Liver (tissue), 9 donors: ENCODE results near the gene TOB1. TPM values are rescaled to one million over a fixed set of nuclear protein-coding genes. Genes with fewer than 3 reads are reported as not detected.

ENCODE experiments used
- DNase-seq: peaks from one replicate; pipeline ENCODE4 v3.0.0-alpha.2; 2017; ENCODE audit warnings: low spot score
- H3K27ac ChIP-seq, 2 donors: one replicate each; pipeline ENCODE4 v1.7.0; 2013; ENCODE audit warnings: inconsistent platforms in 2 of 2, low read length in 2 of 2, control low read depth in 1 of 2, low read depth in 1 of 2, mild to moderate bottlenecking in 1 of 2
- H3K27me3 ChIP-seq, 4 donors: one replicate each; pipeline versions ENCODE4 v1.6.1 to v1.7.0; 2013; ENCODE audit warnings: low read length in 3 of 4, inconsistent platforms in 1 of 4, mild to moderate bottlenecking in 1 of 4, moderate library complexity in 1 of 4; ENCODE audit not compliant: control insufficient read depth in 4 of 4, insufficient read depth in 4 of 4
- H3K36me3 ChIP-seq, 4 donors: one replicate each; pipeline versions ENCODE4 v1.6.1 to v1.7.0; 2013; ENCODE audit warnings: low read length in 3 of 4, mild to moderate bottlenecking in 3 of 4, low read depth in 1 of 4, moderate library complexity in 1 of 4; ENCODE audit not compliant: control insufficient read depth in 4 of 4, insufficient read depth in 3 of 4
- H3K4me1 ChIP-seq, 4 donors: one replicate each; pipeline versions ENCODE4 v1.6.1 to v1.7.0; 2013; ENCODE audit warnings: low read length in 3 of 4, mild to moderate bottlenecking in 3 of 4, moderate library complexity in 1 of 4; ENCODE audit not compliant: control insufficient read depth in 4 of 4, insufficient read depth in 4 of 4
- H3K4me3 ChIP-seq, 3 donors: one replicate each; pipeline versions ENCODE4 v1.6.1 to v1.7.0; 2013; ENCODE audit warnings: low read length in 3 of 3, control low read depth in 1 of 3, low read depth in 1 of 3, mild to moderate bottlenecking in 1 of 3
- H3K9ac ChIP-seq, 2 donors: one replicate each; pipeline ENCODE4 v1.7.0; 2013; ENCODE audit warnings: low read length in 2 of 2, mild to moderate bottlenecking in 2 of 2, moderate library complexity in 2 of 2, control low read depth in 1 of 2, low read depth in 1 of 2
- H3K9me3 ChIP-seq, 4 donors: one replicate each; pipeline versions ENCODE4 v1.6.1 to v1.7.0; 2013; ENCODE audit warnings: low read length in 3 of 4; ENCODE audit not compliant: control insufficient read depth in 4 of 4
- EGR1 ChIP-seq, 2 donors: IDR thresholded peaks; 2 replicates each; pipeline ENCODE4 v1.6.1; 2016 to 2018; ENCODE audit warnings: antibody characterized with exemption in 2 of 2, low read depth in 2 of 2
- FOXA2 ChIP-seq: IDR thresholded peaks from 2 replicates; pipeline ENCODE4 v1.6.1; 2016; ENCODE audit warnings: antibody characterized with exemption
- GABPA ChIP-seq, 2 donors: IDR thresholded peaks in 1 of 2; conservative IDR thresholded peaks in 1 of 2; 2 replicates each; pipeline ENCODE4 v1.6.1; 2016; ENCODE audit warnings: antibody characterized with exemption in 2 of 2, mild to moderate bottlenecking in 1 of 2, moderate library complexity in 1 of 2
- HNF4G ChIP-seq: IDR thresholded peaks from 2 replicates; pipeline ENCODE4 v1.6.1; 2016; ENCODE audit warnings: antibody characterized with exemption
- NR2F2 ChIP-seq: IDR thresholded peaks from 2 replicates; pipeline ENCODE4 v1.6.1; 2016; ENCODE audit warnings: antibody characterized with exemption
- RAD21 ChIP-seq, 2 donors: IDR thresholded peaks; 2 replicates each; pipeline ENCODE4 v1.6.1; 2016; ENCODE audit warnings: antibody characterized with exemption in 2 of 2, mild to moderate bottlenecking in 2 of 2
- REST ChIP-seq: IDR thresholded peaks from 2 replicates; pipeline ENCODE4 v1.6.1; 2016; ENCODE audit warnings: antibody characterized with exemption, mild to moderate bottlenecking
- RXRA ChIP-seq, 2 donors: IDR thresholded peaks; 2 replicates each; pipeline ENCODE4 v1.6.1; 2017 to 2018; ENCODE audit warnings: antibody characterized with exemption in 2 of 2, mild to moderate bottlenecking in 1 of 2
- WGBS: extraction: QIAGEN DNeasy Blood & Tissue Kit; methylation state at CpG from one replicate; pipeline ENCODE4 v1.1.7; 2013; 5-methylcytosine and 5-hydroxymethylcytosine counted together
- polyA plus RNA-seq, 2 donors: library from polyadenylated mRNA; stranded (reverse) in 1 of 2; unstranded in 1 of 2; fragments of 200-250 nt in 1 of 2; fragments of >200 nt in 1 of 2; fragmentation: Nextera tagmentation in 1 of 2; extraction: Ambion mirVana in 1 of 2; gene quantifications; one replicate each; pipeline versions ENCODE4 v1.2.1 to v1.2.3, GENCODE V29; 2013 to 2015
- total RNA-seq, 2 donors: library from RNA; depleted of rRNA; stranded (reverse); fragments of >200 nt; gene quantifications; one replicate each; pipeline ENCODE4 v1.2.3, GENCODE V29; 2014
- TF ChIP-seq, protein P1 (sequence below): IDR thresholded peaks from 2 replicates; pipeline ENCODE4 v1.6.1; 2016; ENCODE audit warnings: antibody characterized with exemption
- TF ChIP-seq, protein P2 (sequence below): IDR thresholded peaks from 2 replicates; pipeline ENCODE4 v1.6.1; 2016; ENCODE audit warnings: antibody characterized with exemption
- donor health status: healthy.
- donor health status: healthy.
- donor health status: healthy.
- donor health status: healthy.
- donor health status: healthy.

Gene TOB1
- total and polyA plus RNA-seq, 4 donors: 10.2 to 132 (median 37.8) TPM

- TF ChIP-seq FOXA2 (no peak), RAD21 (IDR thresholded peaks at IDR 0.05) (no peak), EGR1 (IDR thresholded peaks at IDR 0.05; ENCODE audit: low read depth in 2 of 2) (no peak), REST (no peak), GABPA (IDR thresholded peaks at IDR 0.05 in 1 of 2, conservative IDR thresholded peaks at IDR 0.05 in 1 of 2) (no peak), NR2F2 (no peak), HNF4G (no peak), RXRA (IDR thresholded peaks at IDR 0.05) (no peak)
- TF ChIP-seq, protein P1, sequence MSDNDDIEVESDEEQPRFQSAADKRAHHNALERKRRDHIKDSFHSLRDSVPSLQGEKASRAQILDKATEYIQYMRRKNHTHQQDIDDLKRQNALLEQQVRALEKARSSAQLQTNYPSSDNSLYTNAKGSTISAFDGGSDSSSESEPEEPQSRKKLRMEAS: no peak
- Histone ChIP-seq H3K27me3 (no peaks in the 10 kb centered on the region), H3K9ac (peak overlapping the region; percentile 52 to 80), H3K36me3 (no peaks in the 10 kb centered on the region), H3K27ac (peak overlapping the region; percentile 98 to 99), H3K9me3 (no peaks in the 10 kb centered on the region), H3K4me1 (peaks cover 2 to 21% (median 16%) of the 10 kb centered on the region in 4 donors), H3K4me3 (peak overlapping the region in 1 of 3 donors; percentile 56)
- WGBS: 35% methylated on average over 1 of the region's 1 CpG
- no peak for DNase-seq
Measured at GRCh38 chr17:50868602-50869001, 2.4 kb upstream of the TOB1 start.

GRCh38 chr17:50868140-50868438 lies 1.9 kb upstream of the TOB1 start:
- DNase-seq: no peak

More at GRCh38 chr17:50868140-50868438, 1.9 kb upstream of the TOB1 start:
- peaks cover 2 to 27% (median 21%) of the 10 kb centered on the region in 4 donors for H3K4me1 ChIP-seq
- H3K9ac ChIP-seq: peak overlapping the region; percentile 52 to 80
- H3K27ac ChIP-seq: peak overlapping the region; percentile 98 to 99
- peak overlapping the region; percentile 56 to 89 (median 66) for H3K4me3 ChIP-seq
- H3K36me3 ChIP-seq: peaks cover 0 to 1% (median 0%) of the 10 kb centered on the region in 4 donors
- TF ChIP-seq, protein P1: no peak
- no peak for TF ChIP-seq RAD21 (IDR thresholded peaks at IDR 0.05)
- TF ChIP-seq, protein P2, sequence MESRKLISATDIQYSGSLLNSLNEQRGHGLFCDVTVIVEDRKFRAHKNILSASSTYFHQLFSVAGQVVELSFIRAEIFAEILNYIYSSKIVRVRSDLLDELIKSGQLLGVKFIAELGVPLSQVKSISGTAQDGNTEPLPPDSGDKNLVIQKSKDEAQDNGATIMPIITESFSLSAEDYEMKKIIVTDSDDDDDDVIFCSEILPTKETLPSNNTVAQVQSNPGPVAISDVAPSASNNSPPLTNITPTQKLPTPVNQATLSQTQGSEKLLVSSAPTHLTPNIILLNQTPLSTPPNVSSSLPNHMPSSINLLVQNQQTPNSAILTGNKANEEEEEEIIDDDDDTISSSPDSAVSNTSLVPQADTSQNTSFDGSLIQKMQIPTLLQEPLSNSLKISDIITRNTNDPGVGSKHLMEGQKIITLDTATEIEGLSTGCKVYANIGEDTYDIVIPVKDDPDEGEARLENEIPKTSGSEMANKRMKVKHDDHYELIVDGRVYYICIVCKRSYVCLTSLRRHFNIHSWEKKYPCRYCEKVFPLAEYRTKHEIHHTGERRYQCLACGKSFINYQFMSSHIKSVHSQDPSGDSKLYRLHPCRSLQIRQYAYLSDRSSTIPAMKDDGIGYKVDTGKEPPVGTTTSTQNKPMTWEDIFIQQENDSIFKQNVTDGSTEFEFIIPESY: no peak
- WGBS: 6% methylated on average over 1 of the region's 1 CpG
- no peaks in the 10 kb centered on the region for H3K9me3 ChIP-seq
- no peaks in the 10 kb centered on the region for H3K27me3 ChIP-seq
